ENCODE measurements around the gene GLT6D1.

GRCh38 chr9:135657416-135657815, 18.1 kb upstream of the GLT6D1 start:
- TF ChIP-seq CTCF (IDR thresholded peaks at IDR 0.05; ENCODE audit: low read depth, low read length): no peak
- TF ChIP-seq EZH2phosphoT487 (IDR thresholded peaks at IDR 0.05; ENCODE audit: low read depth): no peak

Measured in OCI-LY3 (cell line).